ENCODE measurements around the gene PKDREJ. TPM values are rescaled to one million over a fixed set of nuclear protein-coding genes. Genes with fewer than 3 reads are reported as not detected.

Gene PKDREJ
- total RNA-seq, 1 donor from 2014 or later, result not detected

DNA sequence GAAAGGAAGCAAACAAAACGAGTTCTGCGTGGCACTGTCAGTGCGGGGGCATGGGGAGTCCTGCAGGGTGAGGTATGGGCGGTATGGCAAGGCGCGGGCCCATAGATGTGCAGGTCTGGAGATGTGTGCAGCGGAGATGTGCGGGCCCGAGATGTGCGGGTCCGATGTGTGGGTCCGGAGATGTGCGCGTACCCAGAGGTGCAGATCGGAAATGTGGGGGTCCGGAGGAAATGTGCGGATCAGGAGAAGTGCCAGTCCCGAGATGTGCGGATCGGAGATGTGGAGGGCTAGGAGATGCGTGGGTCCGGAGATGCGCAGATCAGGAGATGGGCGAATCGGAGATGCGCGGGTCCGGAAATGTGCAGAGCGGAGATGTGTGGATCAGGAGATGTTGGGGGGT, 49.0 kb downstream of the PKDREJ start:
- no peak for TF ChIP-seq POLR2A (IDR thresholded peaks at IDR 0.05)
- TF ChIP-seq POLR2AphosphoS5 (IDR thresholded peaks at IDR 0.05; ENCODE audit: insufficient read depth in 1 of 2, low read depth in 1 of 2), result no peak
- TF ChIP-seq, protein P1, sequence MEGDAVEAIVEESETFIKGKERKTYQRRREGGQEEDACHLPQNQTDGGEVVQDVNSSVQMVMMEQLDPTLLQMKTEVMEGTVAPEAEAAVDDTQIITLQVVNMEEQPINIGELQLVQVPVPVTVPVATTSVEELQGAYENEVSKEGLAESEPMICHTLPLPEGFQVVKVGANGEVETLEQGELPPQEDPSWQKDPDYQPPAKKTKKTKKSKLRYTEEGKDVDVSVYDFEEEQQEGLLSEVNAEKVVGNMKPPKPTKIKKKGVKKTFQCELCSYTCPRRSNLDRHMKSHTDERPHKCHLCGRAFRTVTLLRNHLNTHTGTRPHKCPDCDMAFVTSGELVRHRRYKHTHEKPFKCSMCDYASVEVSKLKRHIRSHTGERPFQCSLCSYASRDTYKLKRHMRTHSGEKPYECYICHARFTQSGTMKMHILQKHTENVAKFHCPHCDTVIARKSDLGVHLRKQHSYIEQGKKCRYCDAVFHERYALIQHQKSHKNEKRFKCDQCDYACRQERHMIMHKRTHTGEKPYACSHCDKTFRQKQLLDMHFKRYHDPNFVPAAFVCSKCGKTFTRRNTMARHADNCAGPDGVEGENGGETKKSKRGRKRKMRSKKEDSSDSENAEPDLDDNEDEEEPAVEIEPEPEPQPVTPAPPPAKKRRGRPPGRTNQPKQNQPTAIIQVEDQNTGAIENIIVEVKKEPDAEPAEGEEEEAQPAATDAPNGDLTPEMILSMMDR (IDR thresholded peaks at IDR 0.05), result no peak
- no peak for DNase-seq (ENCODE audit: extremely low spot score in 2 of 2)
- Histone ChIP-seq H3K27me3 (no peaks in the 10 kb centered on the region), H3K4me1 (no peaks in the 10 kb centered on the region), H3K9me3 (peaks cover 2% of the 10 kb centered on the region), H3K4me3 (no peak overlapping the region), H3K27ac (no peak overlapping the region), H3K36me3 (peaks cover 0 to 49% of the 10 kb centered on the region in 2 donors)
- intact Hi-C loops (cut with DNase I), result no loop called here

DNA sequence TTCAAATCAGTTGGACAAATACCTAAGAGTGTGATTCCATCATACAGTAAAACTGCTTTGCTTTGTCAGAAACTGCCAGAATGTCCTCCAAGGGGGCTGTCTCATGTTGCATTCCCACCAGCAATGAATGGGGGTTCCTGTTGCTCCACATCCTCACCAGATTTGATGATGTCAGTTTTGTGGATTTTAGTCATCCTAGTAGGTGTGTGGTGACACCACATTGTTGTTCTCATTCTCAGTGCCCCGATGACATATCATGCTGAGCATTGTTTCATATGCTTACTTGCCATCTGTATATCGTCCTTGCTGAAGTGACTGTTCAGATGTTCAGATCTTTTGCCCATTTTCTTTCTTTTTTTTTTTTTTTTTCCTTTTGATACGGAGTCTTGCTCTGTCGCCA, 50.1 kb downstream of the PKDREJ start:
- intact Hi-C loops (cut with DNase I), result no loop called here
- no peak overlapping the region for H3K27ac ChIP-seq
- no peaks in the 10 kb centered on the region for H3K4me1 ChIP-seq
- H3K4me3 ChIP-seq, result no peak overlapping the region
- peaks cover 0 to 38% of the 10 kb centered on the region in 2 donors for H3K36me3 ChIP-seq
- peaks cover 10% of the 10 kb centered on the region for H3K9me3 ChIP-seq
- DNase-seq (ENCODE audit: extremely low spot score in 2 of 2), result no peak
- no peaks in the 10 kb centered on the region for H3K27me3 ChIP-seq
- TF ChIP-seq POLR2AphosphoS5 (IDR thresholded peaks at IDR 0.05; ENCODE audit: insufficient read depth in 1 of 2, low read depth in 1 of 2), result no peak
- TF ChIP-seq, protein P1 (IDR thresholded peaks at IDR 0.05), result no peak
- TF ChIP-seq POLR2A (IDR thresholded peaks at IDR 0.05), result no peak

DNA sequence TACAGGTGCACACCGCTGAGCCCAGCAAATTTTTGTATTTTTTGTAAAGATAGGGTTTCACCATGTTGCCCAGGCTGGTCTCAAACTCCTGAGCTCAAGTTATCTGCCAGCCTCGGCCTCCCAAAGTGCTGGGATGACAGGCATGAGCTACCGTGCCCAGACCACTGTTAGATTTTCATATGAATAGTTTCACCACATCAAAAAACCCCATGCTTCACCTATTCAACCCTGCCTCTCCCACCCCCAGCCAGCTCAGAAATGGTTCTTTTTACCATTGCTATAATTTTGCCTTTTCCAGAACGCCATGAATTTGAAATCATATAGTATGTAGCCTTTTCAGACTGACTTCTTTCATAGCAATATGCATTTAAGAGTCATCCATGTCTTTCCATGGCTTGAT, 50.9 kb downstream of the PKDREJ start:
- H3K36me3 ChIP-seq, result peaks cover 0 to 34% of the 10 kb centered on the region in 2 donors
- no peaks in the 10 kb centered on the region for H3K27me3 ChIP-seq
- H3K9me3 ChIP-seq, result peaks cover 10% of the 10 kb centered on the region
- TF ChIP-seq POLR2AphosphoS5 (IDR thresholded peaks at IDR 0.05; ENCODE audit: insufficient read depth in 1 of 2, low read depth in 1 of 2) (no peak), POLR2A (IDR thresholded peaks at IDR 0.05) (no peak)
- TF ChIP-seq, protein P1 (IDR thresholded peaks at IDR 0.05), result no peak
- DNase-seq (ENCODE audit: extremely low spot score in 2 of 2), result no peak
- intact Hi-C loops (cut with DNase I), result no loop called here
- no peak overlapping the region for H3K27ac ChIP-seq
- H3K4me1 ChIP-seq, result no peaks in the 10 kb centered on the region
- H3K4me3 ChIP-seq, result no peak overlapping the region

DNA sequence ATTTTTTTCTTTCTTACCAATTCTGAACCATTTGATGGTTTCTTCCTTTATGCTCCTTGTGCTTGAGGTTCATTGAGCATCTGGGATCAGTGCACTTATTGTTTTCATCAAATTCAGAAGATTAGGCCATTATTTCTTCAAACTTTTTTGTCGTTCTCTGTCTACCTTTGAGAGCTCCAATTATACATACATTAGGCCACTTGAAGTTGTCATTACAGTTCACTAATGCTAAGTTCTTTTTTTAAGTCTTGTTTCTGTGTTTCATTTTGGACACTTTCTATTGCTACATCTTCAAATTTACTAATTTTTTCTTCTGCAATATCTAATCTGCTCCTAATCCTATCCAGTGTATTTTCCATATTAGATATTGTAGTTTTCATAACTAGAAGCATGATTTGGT, 53.9 kb downstream of the PKDREJ start:
- peaks cover 10% of the 10 kb centered on the region for H3K9me3 ChIP-seq
- no peaks in the 10 kb centered on the region for H3K4me1 ChIP-seq
- H3K27ac ChIP-seq, result no peak overlapping the region
- TF ChIP-seq POLR2A (IDR thresholded peaks at IDR 0.05) (no peak), POLR2AphosphoS5 (IDR thresholded peaks at IDR 0.05; ENCODE audit: insufficient read depth in 1 of 2, low read depth in 1 of 2) (no peak)
- TF ChIP-seq, protein P1 (IDR thresholded peaks at IDR 0.05), result no peak
- H3K27me3 ChIP-seq, result no peaks in the 10 kb centered on the region
- DNase-seq (ENCODE audit: extremely low spot score in 2 of 2), result no peak
- no peak overlapping the region for H3K4me3 ChIP-seq
- intact Hi-C loops (cut with DNase I), result no loop called here
- peaks cover 0 to 25% of the 10 kb centered on the region in 2 donors for H3K36me3 ChIP-seq

Other genes with a start within 250 kb of the PKDREJ start
- gene PPARA, start 112.8 kb downstream of the PKDREJ start, total RNA-seq, result 13.5 TPM
- 22.1 TPM for gene CDPF1, start 13.1 kb downstream of the PKDREJ start, total RNA-seq
- 58.7 TPM for gene TTC38, start 4.7 kb upstream of the PKDREJ start, total RNA-seq
- gene GTSE1, start 33.5 kb upstream of the PKDREJ start, total RNA-seq, result 2.2 TPM
- gene TRMU, start 72.4 kb upstream of the PKDREJ start, total RNA-seq, result 37.1 TPM

All from vagina (tissue), 2 donors.